Neural cell (in vitro differentiated cells): Measurements from ENCODE around the gene HPDL. TPM values are rescaled to one million over a fixed set of nuclear protein-coding genes. Genes with fewer than 3 reads are reported as not detected.

ENCODE experiments used
- H2AFZ ChIP-seq: fragments of 200-600, 300-800 bp; sonication (generic), shearing (Covaris generic); 2 replicates; pipeline ENCODE4 v1.6.0; 2014; ENCODE audit warnings: low read depth, mild to moderate bottlenecking, antibody characterized with exemption, low read length, moderate library complexity
- H3F3A ChIP-seq: fragments of 200-600 bp; shearing (Covaris generic); 2 replicates; pipeline ENCODE4 v1.6.1; 2016; ENCODE audit warnings: mild to moderate bottlenecking, moderate library complexity, mixed read lengths, antibody characterized with exemption, low read length; ENCODE audit not compliant: insufficient read depth, poor library complexity, severe bottlenecking
- H3K27ac ChIP-seq: fragments of 200-600, 300-800 bp; sonication (generic), shearing (Covaris generic); 2 replicates; pipeline ENCODE4 v1.5.1; 2014; ENCODE audit warnings: mild to moderate bottlenecking, low read length, moderate library complexity
- H3K27me3 ChIP-seq: fragments of 300-800, 200-600 bp; sonication (generic), shearing (Covaris generic); 2 replicates; pipeline ENCODE4 v1.6.0; 2014; ENCODE audit warnings: mild to moderate bottlenecking, low read depth, low read length, moderate library complexity; ENCODE audit not compliant: insufficient read depth
- H3K36me3 ChIP-seq: fragments of 300-800, 200-600 bp; sonication (generic), shearing (Covaris generic); 2 replicates; pipeline ENCODE4 v1.5.1; 2014; ENCODE audit warnings: mild to moderate bottlenecking, antibody characterized with exemption, low read length, moderate library complexity; ENCODE audit not compliant: insufficient read depth
- H3K4me2 ChIP-seq: fragments of 300-800, 200-600 bp; sonication (generic), shearing (Covaris generic); 2 replicates; pipeline ENCODE4 v1.6.0; 2014; ENCODE audit warnings: mild to moderate bottlenecking, low read length
- H3K4me3 ChIP-seq: fragments of 300-800, 200-600 bp; sonication (generic), shearing (Covaris generic); 2 replicates; pipeline ENCODE4 v1.5.1; 2014; ENCODE audit warnings: mild to moderate bottlenecking, low read length, moderate library complexity
- H3K79me2 ChIP-seq: fragments of 200-600 bp; shearing (Covaris generic); replicated peaks from 2 replicates; pipeline ENCODE4 v1.6.0; 2014; ENCODE audit warnings: mild to moderate bottlenecking, low read length, moderate library complexity; ENCODE audit not compliant: insufficient read depth
- H3K9ac ChIP-seq: fragments of 300-800, 200-600 bp; sonication (generic), shearing (Covaris generic); 2 replicates; pipeline ENCODE4 v1.6.1; 2016; ENCODE audit warnings: mild to moderate bottlenecking, low read length, mixed read lengths
- H3K9me2 ChIP-seq: fragments of 200-600 bp; shearing (Covaris generic); 2 replicates; pipeline ENCODE4 v1.6.1; 2016; ENCODE audit warnings: mild to moderate bottlenecking, low read length, mixed read lengths; ENCODE audit not compliant: insufficient read depth
- H3K9me3 ChIP-seq: fragments of 200-600, 300-800 bp; sonication (generic), shearing (Covaris generic); 2 replicates; pipeline ENCODE4 v1.6.1; 2016; ENCODE audit warnings: mild to moderate bottlenecking, mixed run types, low read length, moderate library complexity, mixed read lengths
- H4K20me1 ChIP-seq: fragments of 200-600 bp; shearing (Covaris generic); 2 replicates; pipeline ENCODE4 v1.6.1; 2016; ENCODE audit warnings: mild to moderate bottlenecking, mixed run types; ENCODE audit not compliant: insufficient read depth
- EP300 ChIP-seq: fragments of 450-650 bp; conservative IDR thresholded peaks from 2 replicates; pipeline ENCODE4 v1.6.1; 2014; ENCODE audit warnings: antibody characterized with exemption, mild to moderate bottlenecking, moderate library complexity; ENCODE audit not compliant: poor library complexity, severe bottlenecking
- EZH2 ChIP-seq: fragments of 200-600, 300-800 bp; shearing (Covaris generic), sonication (generic); IDR thresholded peaks from 2 replicates; pipeline ENCODE4 v1.6.1; 2014; ENCODE audit warnings: antibody characterized with exemption, low read length, borderline replicate concordance, mild to moderate bottlenecking; ENCODE audit not compliant: insufficient read depth, poor library complexity, severe bottlenecking
- MXI1 ChIP-seq: fragments of 450-650 bp; conservative IDR thresholded peaks from 2 replicates; pipeline ENCODE4 v1.6.1; 2014; ENCODE audit warnings: antibody characterized with exemption, mild to moderate bottlenecking; ENCODE audit not compliant: poor library complexity, severe bottlenecking
- POLR2AphosphoS5 ChIP-seq: IDR thresholded peaks from 2 replicates; pipeline ENCODE4 v1.6.1; 2012
- RAD21 ChIP-seq: fragments of 450-650 bp; conservative IDR thresholded peaks from 2 replicates; pipeline ENCODE4 v1.6.1; 2014; ENCODE audit warnings: antibody characterized with exemption, mild to moderate bottlenecking, moderate library complexity
- SMC3 ChIP-seq: fragments of 450-650 bp; conservative IDR thresholded peaks from 2 replicates; pipeline ENCODE4 v1.6.1; 2014; ENCODE audit warnings: antibody characterized with exemption, mild to moderate bottlenecking, moderate library complexity; ENCODE audit not compliant: poor library complexity
- TAF1 ChIP-seq: IDR thresholded peaks from 2 replicates; pipeline ENCODE4 v1.6.1; 2012; ENCODE audit warnings: low read depth
- polyA plus RNA-seq: library from polyadenylated mRNA; depleted of rRNA; stranded (reverse); fragments of >200 nt; gene quantifications from 2 replicates; pipeline ENCODE4 v1.2.3, GENCODE V29; 2014
- TF ChIP-seq, protein P1 (sequence below): fragments of 450-650 bp; IDR thresholded peaks from 2 replicates; pipeline ENCODE4 v1.5.1; 2014; ENCODE audit warnings: antibody characterized with exemption, mild to moderate bottlenecking, moderate library complexity; ENCODE audit not compliant: poor library complexity, severe bottlenecking
- TF ChIP-seq, protein P2 (sequence below): IDR thresholded peaks from 2 replicates; pipeline ENCODE4 v1.6.1; 2012; ENCODE audit warnings: borderline replicate concordance

The HPDL gene
- polyA plus RNA-seq, 1 donor from 2014 or later, result not detected

DNA sequence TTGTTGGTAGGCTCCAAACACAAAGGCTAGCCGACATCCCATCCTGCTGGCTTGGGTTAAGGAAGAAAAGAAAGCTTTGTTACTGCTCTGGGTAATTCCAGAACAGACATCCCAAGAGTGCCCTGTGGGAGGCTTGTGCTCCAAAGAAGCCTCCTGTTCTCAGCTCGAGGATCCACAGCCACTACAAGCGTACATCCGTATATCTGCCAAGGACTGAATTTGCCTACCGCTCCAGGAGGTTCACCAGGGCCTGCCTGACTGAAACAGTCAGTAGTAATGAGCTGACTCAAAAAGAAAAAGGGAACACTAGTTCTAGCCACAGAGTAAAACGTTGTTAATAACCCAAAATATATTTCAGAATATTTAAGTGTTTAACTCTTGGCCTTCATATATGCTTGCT lies 38.4 kb downstream of the HPDL start:
- H3K79me2 ChIP-seq, result no peaks in the 10 kb centered on the region

GRCh38 chr1:45370575-45370974 lies 43.9 kb downstream of the HPDL start:
- no peak overlapping the region for H3K4me3 ChIP-seq
- H3K9me3 ChIP-seq, result no peaks in the 10 kb centered on the region
- H3K36me3 ChIP-seq, result no peaks in the 10 kb centered on the region
- no peaks in the 10 kb centered on the region for H3K27me3 ChIP-seq
- TF ChIP-seq MXI1, result no peak
- TF ChIP-seq EZH2, result no peak
- TF ChIP-seq EP300, result no peak
- TF ChIP-seq, protein P1, sequence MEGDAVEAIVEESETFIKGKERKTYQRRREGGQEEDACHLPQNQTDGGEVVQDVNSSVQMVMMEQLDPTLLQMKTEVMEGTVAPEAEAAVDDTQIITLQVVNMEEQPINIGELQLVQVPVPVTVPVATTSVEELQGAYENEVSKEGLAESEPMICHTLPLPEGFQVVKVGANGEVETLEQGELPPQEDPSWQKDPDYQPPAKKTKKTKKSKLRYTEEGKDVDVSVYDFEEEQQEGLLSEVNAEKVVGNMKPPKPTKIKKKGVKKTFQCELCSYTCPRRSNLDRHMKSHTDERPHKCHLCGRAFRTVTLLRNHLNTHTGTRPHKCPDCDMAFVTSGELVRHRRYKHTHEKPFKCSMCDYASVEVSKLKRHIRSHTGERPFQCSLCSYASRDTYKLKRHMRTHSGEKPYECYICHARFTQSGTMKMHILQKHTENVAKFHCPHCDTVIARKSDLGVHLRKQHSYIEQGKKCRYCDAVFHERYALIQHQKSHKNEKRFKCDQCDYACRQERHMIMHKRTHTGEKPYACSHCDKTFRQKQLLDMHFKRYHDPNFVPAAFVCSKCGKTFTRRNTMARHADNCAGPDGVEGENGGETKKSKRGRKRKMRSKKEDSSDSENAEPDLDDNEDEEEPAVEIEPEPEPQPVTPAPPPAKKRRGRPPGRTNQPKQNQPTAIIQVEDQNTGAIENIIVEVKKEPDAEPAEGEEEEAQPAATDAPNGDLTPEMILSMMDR, result no peak
- TF ChIP-seq, protein P2, sequence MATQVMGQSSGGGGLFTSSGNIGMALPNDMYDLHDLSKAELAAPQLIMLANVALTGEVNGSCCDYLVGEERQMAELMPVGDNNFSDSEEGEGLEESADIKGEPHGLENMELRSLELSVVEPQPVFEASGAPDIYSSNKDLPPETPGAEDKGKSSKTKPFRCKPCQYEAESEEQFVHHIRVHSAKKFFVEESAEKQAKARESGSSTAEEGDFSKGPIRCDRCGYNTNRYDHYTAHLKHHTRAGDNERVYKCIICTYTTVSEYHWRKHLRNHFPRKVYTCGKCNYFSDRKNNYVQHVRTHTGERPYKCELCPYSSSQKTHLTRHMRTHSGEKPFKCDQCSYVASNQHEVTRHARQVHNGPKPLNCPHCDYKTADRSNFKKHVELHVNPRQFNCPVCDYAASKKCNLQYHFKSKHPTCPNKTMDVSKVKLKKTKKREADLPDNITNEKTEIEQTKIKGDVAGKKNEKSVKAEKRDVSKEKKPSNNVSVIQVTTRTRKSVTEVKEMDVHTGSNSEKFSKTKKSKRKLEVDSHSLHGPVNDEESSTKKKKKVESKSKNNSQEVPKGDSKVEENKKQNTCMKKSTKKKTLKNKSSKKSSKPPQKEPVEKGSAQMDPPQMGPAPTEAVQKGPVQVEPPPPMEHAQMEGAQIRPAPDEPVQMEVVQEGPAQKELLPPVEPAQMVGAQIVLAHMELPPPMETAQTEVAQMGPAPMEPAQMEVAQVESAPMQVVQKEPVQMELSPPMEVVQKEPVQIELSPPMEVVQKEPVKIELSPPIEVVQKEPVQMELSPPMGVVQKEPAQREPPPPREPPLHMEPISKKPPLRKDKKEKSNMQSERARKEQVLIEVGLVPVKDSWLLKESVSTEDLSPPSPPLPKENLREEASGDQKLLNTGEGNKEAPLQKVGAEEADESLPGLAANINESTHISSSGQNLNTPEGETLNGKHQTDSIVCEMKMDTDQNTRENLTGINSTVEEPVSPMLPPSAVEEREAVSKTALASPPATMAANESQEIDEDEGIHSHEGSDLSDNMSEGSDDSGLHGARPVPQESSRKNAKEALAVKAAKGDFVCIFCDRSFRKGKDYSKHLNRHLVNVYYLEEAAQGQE, result no peak
- TF ChIP-seq POLR2AphosphoS5, result no peak
- TF ChIP-seq TAF1, result no peak
- no peak for TF ChIP-seq RAD21
- no peak for TF ChIP-seq SMC3
- no peaks in the 10 kb centered on the region for H3K79me2 ChIP-seq
- H3K27ac ChIP-seq, result no peak overlapping the region
- H3K9ac ChIP-seq, result no peak overlapping the region
- no peaks in the 10 kb centered on the region for H3K9me2 ChIP-seq
- H4K20me1 ChIP-seq, result no peaks in the 10 kb centered on the region
- no peaks in the 10 kb centered on the region for H3F3A ChIP-seq
- H3K4me2 ChIP-seq, result no peak overlapping the region
- H2AFZ ChIP-seq, result no peak overlapping the region

More for the DNA sequence above, 38.4 kb downstream of the HPDL start:
- Histone ChIP-seq H3K4me2 (no peak overlapping the region), H3K36me3 (no peaks in the 10 kb centered on the region), H3K9me3 (no peaks in the 10 kb centered on the region), H3K27ac (no peak overlapping the region), H3F3A (no peaks in the 10 kb centered on the region), H3K9ac (no peak overlapping the region), H2AFZ (no peak overlapping the region), H3K27me3 (no peaks in the 10 kb centered on the region), H3K9me2 (no peaks in the 10 kb centered on the region), H3K4me3 (no peak overlapping the region), H4K20me1 (no peaks in the 10 kb centered on the region)
- TF ChIP-seq RAD21, result no peak
- TF ChIP-seq, protein P1, result no peak
- no peak for TF ChIP-seq MXI1
- no peak for TF ChIP-seq POLR2AphosphoS5
- TF ChIP-seq TAF1, result no peak
- TF ChIP-seq SMC3, result no peak
- TF ChIP-seq, protein P2, result no peak
- no peak for TF ChIP-seq EP300
- TF ChIP-seq EZH2, result no peak
